Stimulated activated CD4-positive, alpha-beta T cell treated with anti-CD3 and anti-CD28 coated beads, Interleukin-2, amount 100 ng/mL, for 24 hours (primary cell): ENCODE results near the gene ATXN7L3B.

Source experiments
- DNase-seq, 2 donors: peaks; one replicate each; pipeline ENCODE4 v3.0.0-alpha.2; 2020

Gene ATXN7L3B

GRCh38 chr12:74552201-74552600 is 14.6 kb downstream of the ATXN7L3B start:
- DNase-seq: no peak

GRCh38 chr12:74559728-74560127 is 22.1 kb downstream of the ATXN7L3B start:
- no peak for DNase-seq

DNA sequence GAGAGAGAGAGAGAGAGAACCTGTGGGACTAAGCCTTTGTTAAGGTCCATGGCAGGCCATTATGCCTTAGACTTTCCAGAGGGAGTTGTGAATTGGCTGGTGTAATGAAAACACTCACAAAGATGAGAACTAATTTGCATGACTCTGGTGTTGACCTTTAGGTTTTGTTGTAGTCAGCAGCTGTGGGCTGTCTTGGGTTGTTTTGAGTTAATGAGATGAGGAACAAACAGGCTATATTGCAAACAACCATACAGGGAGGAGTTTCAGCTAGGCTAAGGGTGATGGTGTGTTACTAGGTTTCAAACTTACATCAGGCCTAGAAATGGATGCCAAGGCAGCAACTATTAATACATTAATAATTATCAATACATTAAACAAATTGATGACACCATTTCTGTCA is 26.3 kb downstream of the ATXN7L3B start:
- DNase-seq: no peak

DNA sequence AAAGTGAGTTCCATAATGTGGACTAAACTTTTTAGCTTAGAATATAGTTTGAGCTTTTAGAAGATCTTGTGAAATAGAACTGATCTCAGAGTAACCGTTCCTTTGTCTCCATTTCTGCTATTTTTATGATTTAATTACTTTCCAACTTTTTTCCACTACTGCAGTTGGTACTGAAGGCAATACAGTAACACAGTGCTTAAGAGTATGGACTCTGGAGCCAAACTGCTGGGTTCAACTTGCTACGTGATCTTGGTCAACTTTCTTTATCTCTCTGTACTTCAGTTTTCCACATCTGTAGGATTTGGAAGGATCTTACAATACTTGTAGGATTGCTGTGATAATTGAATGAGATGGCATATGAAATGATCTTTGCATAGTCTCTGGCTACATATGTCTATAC is 40.9 kb downstream of the ATXN7L3B start:
- DNase-seq: no peak

DNA sequence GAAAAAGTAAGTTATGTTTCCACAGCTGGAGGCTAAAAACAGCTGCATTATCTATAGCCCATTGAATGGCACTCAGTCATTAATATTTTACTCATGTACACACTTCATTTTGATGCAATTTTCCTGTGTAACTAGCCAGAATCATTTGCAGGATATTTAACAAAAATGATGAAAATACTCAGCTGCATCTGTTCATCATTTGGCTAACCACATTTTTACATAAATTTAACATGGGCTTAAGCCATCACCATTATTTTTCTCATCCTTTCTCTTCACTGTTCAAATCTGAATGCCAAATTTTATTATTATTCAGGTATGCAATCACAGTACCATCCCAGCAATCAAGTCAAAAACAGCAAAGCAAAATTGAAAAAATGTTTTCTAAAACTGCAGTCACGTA is 41.8 kb downstream of the ATXN7L3B start:
- DNase-seq: no peak

- DNase-seq: no peak
These were observed 42.3 kb downstream of the ATXN7L3B start for GRCh38 chr12:74579981-74580380.

DNA sequence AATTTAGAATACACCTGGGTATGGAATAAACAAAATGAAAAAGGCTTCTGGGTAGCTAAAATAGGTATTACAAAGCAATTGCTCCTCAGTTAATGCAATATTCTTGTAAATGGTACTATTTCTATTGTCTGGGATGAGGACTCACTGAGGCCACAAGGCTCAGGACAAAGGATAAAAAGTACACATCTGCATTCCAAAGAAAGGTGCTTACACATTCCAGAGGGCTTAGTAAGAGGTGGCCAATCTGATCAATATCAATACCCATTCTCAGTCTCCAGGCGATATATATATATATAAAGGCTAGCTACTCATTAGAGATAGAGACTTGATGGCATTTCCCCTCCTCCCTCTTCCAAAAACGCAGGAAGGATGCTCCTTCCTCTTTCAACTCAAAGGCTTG is 43.8 kb downstream of the ATXN7L3B start:
- no peak for DNase-seq

DNA sequence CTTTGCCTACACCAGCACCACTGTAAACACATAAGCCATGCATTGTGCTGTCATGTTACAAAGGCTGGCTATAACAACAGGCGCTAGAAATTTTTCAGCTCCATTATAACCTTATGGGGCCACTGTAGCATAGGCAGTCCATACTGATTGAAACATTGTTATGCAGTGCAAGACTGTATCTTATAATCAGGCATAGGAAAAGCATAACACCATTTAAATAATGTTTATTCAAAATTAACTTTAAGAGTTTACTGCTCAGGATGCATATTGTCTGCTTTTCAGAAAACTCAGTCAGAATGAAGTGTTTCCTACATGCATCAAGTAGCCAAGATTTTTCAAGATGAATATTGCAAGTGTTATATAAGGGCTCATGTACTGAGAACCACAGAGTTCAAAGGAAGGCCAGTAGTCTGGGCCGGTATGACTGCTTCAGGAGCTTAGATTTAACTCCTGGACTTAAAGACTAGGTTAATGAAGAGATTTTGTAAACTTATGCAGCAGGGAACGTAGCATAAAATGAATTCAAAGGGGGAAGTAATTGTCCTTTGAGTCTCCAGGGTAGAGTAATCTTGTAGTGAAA is 46.9 kb downstream of the ATXN7L3B start:
- no peak for DNase-seq

DNA sequence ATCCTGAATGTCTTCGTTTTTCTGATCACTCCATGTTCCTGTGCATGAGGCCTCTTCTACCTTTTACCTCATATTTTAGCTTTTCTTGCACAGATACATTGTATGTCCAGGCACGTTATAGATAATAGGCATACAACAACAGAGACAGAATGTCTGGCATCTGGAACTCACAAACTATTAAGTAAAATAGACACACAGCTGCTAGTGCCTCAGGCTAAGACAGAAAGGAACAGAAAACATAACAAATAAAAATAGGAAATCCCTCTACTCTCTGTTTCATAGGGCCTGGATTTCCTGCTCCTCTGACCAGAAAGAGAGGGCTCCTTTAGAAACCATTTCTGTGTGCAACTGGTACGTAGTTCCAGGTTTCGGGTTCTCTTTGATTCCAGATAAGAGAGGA is 48.6 kb downstream of the ATXN7L3B start:
- no peak for DNase-seq
